GM12878 (cell line): ENCODE results near the gene RNF220.

Experiments
- CHD2 ChIP-seq: IDR thresholded peaks from 2 replicates; pipeline ENCODE4 v1.6.1; 2011; ENCODE audit warnings: low read depth, low read length, improper control_type of control experiment, borderline replicate concordance
- CREB1 ChIP-seq: IDR thresholded peaks from 2 replicates; pipeline ENCODE4 v1.6.1; 2012; ENCODE audit warnings: low read depth, mild to moderate bottlenecking, inconsistent platforms
- CTCF ChIP-seq, 3 experiments: IDR thresholded peaks in 2 of 3; conservative IDR thresholded peaks in 1 of 3; 2 replicates each; pipeline ENCODE4 v1.5.1; 2011; ENCODE audit warnings: low read depth in 3 of 3, low read length in 3 of 3, mild to moderate bottlenecking in 3 of 3, control low read depth in 2 of 3, moderate library complexity in 2 of 3, inconsistent platforms in 1 of 3, mixed read lengths in 1 of 3; ENCODE audit not compliant: control insufficient read depth in 2 of 3, insufficient read depth in 1 of 3; ENCODE audit errors: extremely low read depth in 1 of 3
- EZH2 ChIP-seq: IDR thresholded peaks from 2 replicates; pipeline ENCODE4 v1.6.1; 2012; ENCODE audit warnings: low read depth, mild to moderate bottlenecking, control low read depth, inconsistent platforms, low read length, borderline replicate concordance; ENCODE audit not compliant: control insufficient read depth
- NFIC ChIP-seq: IDR thresholded peaks from 2 replicates; pipeline ENCODE4 v1.6.1; 2012; ENCODE audit warnings: low read depth, mild to moderate bottlenecking, inconsistent platforms, low read length, moderate library complexity
- POLR2A ChIP-seq: IDR thresholded peaks from 2 replicates; pipeline ENCODE4 v1.6.1; 2011; ENCODE audit warnings: low read depth, mild to moderate bottlenecking, low read length
- POLR2AphosphoS5 ChIP-seq: IDR thresholded peaks from 2 replicates; pipeline ENCODE4 v1.6.1; 2011; ENCODE audit warnings: mild to moderate bottlenecking, low read length, inconsistent platforms
- POU2F2 ChIP-seq: IDR thresholded peaks from 3 replicates; pipeline ENCODE4 v1.6.1; 2011; ENCODE audit warnings: low read depth, mild to moderate bottlenecking, low read length, borderline replicate concordance
- RBBP5 ChIP-seq: fragments of 200-600 bp; sonication (generic); conservative IDR thresholded peaks from 2 replicates; pipeline ENCODE4 v1.6.1; 2016
- REST ChIP-seq: IDR thresholded peaks from 2 replicates; pipeline ENCODE4 v1.6.1; 2012; ENCODE audit warnings: mild to moderate bottlenecking, low read depth, low read length
- SREBF2 ChIP-seq: IDR thresholded peaks from 2 replicates; pipeline ENCODE4 v1.6.1; 2012; ENCODE audit warnings: mild to moderate bottlenecking, low read length
- ZNF274 ChIP-seq: IDR thresholded peaks from one replicate; pipeline ENCODE4 v1.8.0; 2011; ENCODE audit not compliant: insufficient read length, insufficient read depth

- TF ChIP-seq RBBP5 (no peak), POLR2A (no peak), ZNF274 (no peak), CTCF (IDR thresholded peaks at IDR 0.05 in 2 of 3, conservative IDR thresholded peaks at IDR 0.05 in 1 of 3; ENCODE audit: control insufficient read depth in 2 of 3, extremely low read depth in 1 of 3, insufficient read depth in 1 of 3, low read depth in 3 of 3, low read length in 3 of 3) (no peak), POLR2AphosphoS5 (no peak), REST (no peak), SREBF2 (no peak), CHD2 (no peak), CREB1 (no peak), POU2F2 (no peak), EZH2 (no peak), NFIC (no peak)
Observed at GRCh38 chr1:44425341-44426082, 20.5 kb downstream of the RNF220 start.
